ENCODE results near the gene CAMK2A. TPM values are rescaled to one million over a fixed set of nuclear protein-coding genes. Genes with fewer than 3 reads are reported as not detected.

CAMK2A gene
- total and polyA plus RNA-seq, 2 of the 4 experiments (the other 2 are of a cell fraction), result 0.18 to 0.19 TPM

- BruUV-seq (replicated peaks), result no TSS peak
- no CpG with 5 or more reads among the region's 2 CpGs for WGBS, 2 experiments (ENCODE audit: extremely low coverage in 2 of 2, insufficient read length in 1 of 2)
- TF ChIP-seq POLR2A (IDR thresholded peaks at IDR 0.05; ENCODE audit: low read depth, low read length) (no peak), MAZ (IDR thresholded peaks at IDR 0.05; ENCODE audit: borderline replicate concordance, low read depth, low read length) (peak; percentile 91), NFE2L2 (IDR thresholded peaks at IDR 0.05; ENCODE audit: low read depth, low read length) (no peak), CHD1 (IDR thresholded peaks at IDR 0.05; ENCODE audit: low read depth, low read length) (no peak), SMC3 (IDR thresholded peaks at IDR 0.05; ENCODE audit: low read depth, low read length) (no peak), RCOR1 (IDR thresholded peaks at IDR 0.05; ENCODE audit: insufficient replicate concordance, low read length) (no peak), FOS (IDR thresholded peaks at IDR 0.05; ENCODE audit: low read depth, low read length) (peak; percentile 72), MAFK (IDR thresholded peaks at IDR 0.05; ENCODE audit: low read depth, low read length) (no peak), MXI1 (IDR thresholded peaks at IDR 0.05; ENCODE audit: borderline replicate concordance, low read depth, low read length) (peak; percentile 59; the same call in 1 of the 2 replicates), CEBPB (IDR thresholded peaks at IDR 0.05; ENCODE audit: low read depth, low read length) (peak; percentile 81), RAD21 (IDR thresholded peaks at IDR 0.05; ENCODE audit: low read length) (no peak), BHLHE40 (IDR thresholded peaks at IDR 0.05; ENCODE audit: low read depth, low read length) (peak; percentile 96)
- TF ChIP-seq, protein P1, sequence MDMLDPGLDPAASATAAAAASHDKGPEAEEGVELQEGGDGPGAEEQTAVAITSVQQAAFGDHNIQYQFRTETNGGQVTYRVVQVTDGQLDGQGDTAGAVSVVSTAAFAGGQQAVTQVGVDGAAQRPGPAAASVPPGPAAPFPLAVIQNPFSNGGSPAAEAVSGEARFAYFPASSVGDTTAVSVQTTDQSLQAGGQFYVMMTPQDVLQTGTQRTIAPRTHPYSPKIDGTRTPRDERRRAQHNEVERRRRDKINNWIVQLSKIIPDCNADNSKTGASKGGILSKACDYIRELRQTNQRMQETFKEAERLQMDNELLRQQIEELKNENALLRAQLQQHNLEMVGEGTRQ (IDR thresholded peaks at IDR 0.05; ENCODE audit: low read depth, low read length), result peak; percentile 89
- TF ChIP-seq, protein P2, sequence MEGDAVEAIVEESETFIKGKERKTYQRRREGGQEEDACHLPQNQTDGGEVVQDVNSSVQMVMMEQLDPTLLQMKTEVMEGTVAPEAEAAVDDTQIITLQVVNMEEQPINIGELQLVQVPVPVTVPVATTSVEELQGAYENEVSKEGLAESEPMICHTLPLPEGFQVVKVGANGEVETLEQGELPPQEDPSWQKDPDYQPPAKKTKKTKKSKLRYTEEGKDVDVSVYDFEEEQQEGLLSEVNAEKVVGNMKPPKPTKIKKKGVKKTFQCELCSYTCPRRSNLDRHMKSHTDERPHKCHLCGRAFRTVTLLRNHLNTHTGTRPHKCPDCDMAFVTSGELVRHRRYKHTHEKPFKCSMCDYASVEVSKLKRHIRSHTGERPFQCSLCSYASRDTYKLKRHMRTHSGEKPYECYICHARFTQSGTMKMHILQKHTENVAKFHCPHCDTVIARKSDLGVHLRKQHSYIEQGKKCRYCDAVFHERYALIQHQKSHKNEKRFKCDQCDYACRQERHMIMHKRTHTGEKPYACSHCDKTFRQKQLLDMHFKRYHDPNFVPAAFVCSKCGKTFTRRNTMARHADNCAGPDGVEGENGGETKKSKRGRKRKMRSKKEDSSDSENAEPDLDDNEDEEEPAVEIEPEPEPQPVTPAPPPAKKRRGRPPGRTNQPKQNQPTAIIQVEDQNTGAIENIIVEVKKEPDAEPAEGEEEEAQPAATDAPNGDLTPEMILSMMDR (conservative IDR thresholded peaks at IDR 0.05; ENCODE audit: low read depth, low read length), result no peak
- TF ChIP-seq, protein P3, sequence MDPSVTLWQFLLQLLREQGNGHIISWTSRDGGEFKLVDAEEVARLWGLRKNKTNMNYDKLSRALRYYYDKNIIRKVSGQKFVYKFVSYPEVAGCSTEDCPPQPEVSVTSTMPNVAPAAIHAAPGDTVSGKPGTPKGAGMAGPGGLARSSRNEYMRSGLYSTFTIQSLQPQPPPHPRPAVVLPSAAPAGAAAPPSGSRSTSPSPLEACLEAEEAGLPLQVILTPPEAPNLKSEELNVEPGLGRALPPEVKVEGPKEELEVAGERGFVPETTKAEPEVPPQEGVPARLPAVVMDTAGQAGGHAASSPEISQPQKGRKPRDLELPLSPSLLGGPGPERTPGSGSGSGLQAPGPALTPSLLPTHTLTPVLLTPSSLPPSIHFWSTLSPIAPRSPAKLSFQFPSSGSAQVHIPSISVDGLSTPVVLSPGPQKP (IDR thresholded peaks at IDR 0.05; ENCODE audit: borderline replicate concordance, low read depth, low read length), result no peak
Observed at GRCh38 chr5:150320044-150320613, 30.6 kb upstream of the CAMK2A start.

More at GRCh38 chr5:150320044-150320613, 30.6 kb upstream of the CAMK2A start:
- peak; percentile 25 for ATAC-seq (ENCODE audit: low read depth)
- Histone ChIP-seq H3K9ac (ENCODE audit: low read depth, low read length) (no peak overlapping the region), H3K36me3 (ENCODE audit: control insufficient read depth, insufficient read depth, low read length) (no peaks in the 10 kb centered on the region), H3K18ac (ENCODE audit: low read depth, low read length) (no peak overlapping the region), H3K27me3 (ENCODE audit: control insufficient read depth, insufficient read depth, low read length) (no peaks in the 10 kb centered on the region), H3K4me3 (ENCODE audit: insufficient read depth, low read depth, low read length) (no peak overlapping the region), H4K20me1 (ENCODE audit: insufficient read depth, low read length) (peaks cover 5% of the 10 kb centered on the region; the same call in 1 of the 2 replicates), H3K23ac (ENCODE audit: low read depth, low read length) (no peak overlapping the region), H4K91ac (ENCODE audit: insufficient read depth, low read depth, low read length) (no peak overlapping the region; the same call in 1 of the 2 replicates), H3K27ac (ENCODE audit: insufficient read depth, low read length) (peak overlapping the region; percentile 7; the same call in 1 of the 2 replicates), H2BK20ac (ENCODE audit: low read depth, low read length) (0 out of 2 replicates have a peak overlapping the region, but pooled peaks have one; percentile 10), H3K9me1 (ENCODE audit: insufficient read depth, low read length) (peaks cover 34% of the 10 kb centered on the region), H4K8ac (ENCODE audit: low read depth in 2 of 2, low read length in 2 of 2) (no peak overlapping the region), H3K56ac (ENCODE audit: extremely low read depth, insufficient read depth, low read length) (no peak overlapping the region), H4K5ac (ENCODE audit: low read depth, low read length) (no peak overlapping the region), H2AFZ (replicated peaks; ENCODE audit: low read length, poor library complexity) (no peak overlapping the region), H2BK120ac (ENCODE audit: low read depth, low read length) (peak overlapping the region; percentile 33), H3K4ac (ENCODE audit: low read depth, low read length) (peak overlapping the region; percentile 8; the same call in 1 of the 2 replicates), H3K14ac (replicated peaks; ENCODE audit: low read depth, low read length) (no peak overlapping the region), H3K4me2 (ENCODE audit: low read depth, low read length) (no peak overlapping the region), H2AK5ac (ENCODE audit: low read depth, low read length) (peak overlapping the region; percentile 59), H3K9me3 (ENCODE audit: control insufficient read depth, insufficient read depth, low read length) (no peaks in the 10 kb centered on the region), H3K4me1 (ENCODE audit: control insufficient read depth, insufficient read depth, low read length) (peaks cover 30% of the 10 kb centered on the region), H2AK9ac (replicated peaks; ENCODE audit: low read depth, low read length, poor library complexity) (no peak overlapping the region), H3K79me1 (ENCODE audit: low read depth in 1 of 2, low read length in 2 of 2) (peaks cover 0 to 8% of the 10 kb centered on the region in 2 experiments; a peak in 2 of 4 replicates), H2BK15ac (ENCODE audit: low read depth, low read length) (peak overlapping the region; percentile 6; the same call in 1 of the 3 replicates), H2BK5ac (ENCODE audit: low read depth, low read length, poor library complexity, severe bottlenecking) (no peak overlapping the region)
- CTCF ChIA-PET, result interaction anchor here (0.6 to 1.3 kb wide), 7 partner anchors 10 to 1238 kb away, joined by 3 to 6 read pairs (median 3); no protein-coding TSS in a partner anchor
- peak; percentile 78 for DNase-seq
- in situ Hi-C loops (cut with MboI; ENCODE audit: low sequenced_read_pairs) (no loop called here), intact Hi-C loops (cut with micrococcal nuclease) (no loop called here), dilution Hi-C loops (cut with HindIII; ENCODE audit: low sequenced_read_pairs, unreplicated experiment) (no loop called here)
- POLR2A ChIA-PET (ENCODE audit: unreplicated experiment), result no interaction called here

Measured in IMR-90 (cell line).